Epithelial cell of proximal tubule (primary cell): Measurements from ENCODE around the gene MRPL53. TPM values are rescaled to one million over a fixed set of nuclear protein-coding genes. Genes with fewer than 3 reads are reported as not detected.

ENCODE experiments used
- DNase-seq: peaks from one replicate; pipeline ENCODE4 v3.0.0-alpha.2; 2011; ENCODE audit warnings: low read depth
- H3K4me3 ChIP-seq: 2 replicates; pipeline ENCODE4 v1.5.1; 2011; ENCODE audit warnings: low read depth, mild to moderate bottlenecking, low read length
- CTCF ChIP-seq: conservative IDR thresholded peaks from 2 replicates; pipeline ENCODE4 v1.5.1; 2012; ENCODE audit warnings: low read depth, mild to moderate bottlenecking, low read length
- total RNA-seq: library from RNA; depleted of rRNA; stranded (reverse); fragments of >200 nt; gene quantifications from 2 replicates; pipeline ENCODE4 v1.2.3, GENCODE V29; 2015

Gene MRPL53
- total RNA-seq, 1 donor from 2014 or later = 34.2 TPM

GRCh38 chr2:74482801-74483674 lies 10.6 kb upstream of the MRPL53 start, which contains the start of the genes CCDC142 and TTC31:
TSS of gene CCDC142 (minus strand) at chr2:74482998. CDS start at chr2:74482837, 161 bp downstream.
TSS of gene TTC31 (plus strand) at chr2:74483081. CDS start at chr2:74483096, 15 bp downstream.
- peak within 1 kb of the TSS; percentile 79 for H3K4me3 ChIP-seq
- TF ChIP-seq CTCF = peak; percentile 92
- peak; percentile 63 for DNase-seq

GRCh38 chr2:74481961-74482800 lies 9.7 kb upstream of the MRPL53 start:
- H3K4me3 ChIP-seq = peak overlapping the region; percentile 79
- TF ChIP-seq CTCF = no peak
- no peak for DNase-seq

GRCh38 chr2:74481431-74481830 lies 9.0 kb upstream of the MRPL53 start:
- no peak for TF ChIP-seq CTCF
- H3K4me3 ChIP-seq = peak overlapping the region; percentile 79
- no peak for DNase-seq

DNA sequence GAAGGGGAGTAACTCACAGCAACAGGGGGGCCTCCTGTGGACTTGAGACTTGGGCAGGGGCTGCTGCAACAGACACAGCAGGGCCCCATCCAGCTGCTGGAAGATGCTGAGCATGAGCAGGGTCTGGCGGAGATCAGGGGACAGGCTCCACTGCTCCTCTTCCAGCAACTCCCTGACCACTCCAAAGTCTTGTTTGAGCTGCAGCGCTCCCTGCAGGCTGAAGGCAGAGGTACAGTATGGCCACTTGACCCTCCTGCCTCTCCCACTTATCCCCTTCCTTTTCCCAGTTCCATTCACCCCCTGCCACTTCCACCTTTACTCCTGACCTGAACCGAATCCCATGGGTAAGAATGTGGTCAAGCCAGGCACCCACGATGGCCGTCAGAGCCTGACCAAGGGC lies 2.4 kb upstream of the MRPL53 start:
- no peak overlapping the region for H3K4me3 ChIP-seq
- peak; percentile 41 for TF ChIP-seq CTCF
- DNase-seq = no peak

DNA sequence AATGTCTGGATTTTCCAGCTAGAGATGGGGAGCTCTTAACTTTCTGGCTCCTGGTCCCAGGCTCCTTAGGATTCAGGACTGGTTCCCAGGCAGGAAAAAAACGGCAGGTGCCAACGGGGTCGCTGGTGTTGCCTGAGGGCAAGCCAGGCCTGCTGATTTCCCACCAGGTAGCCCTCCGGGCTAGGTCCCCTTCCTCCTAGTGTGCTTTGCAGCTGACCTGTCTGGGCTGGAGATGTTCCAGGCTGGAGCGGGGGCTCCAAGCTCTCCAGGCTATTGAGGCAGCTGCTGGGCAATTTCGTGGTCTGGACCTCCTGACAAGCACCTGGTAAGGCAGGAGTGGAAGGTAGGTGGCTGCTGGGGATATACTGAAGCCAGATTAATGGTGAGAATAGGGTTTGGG lies 2.0 kb upstream of the MRPL53 start:
- no peak for DNase-seq
- TF ChIP-seq CTCF = no peak

GRCh38 chr2:74472945-74473258 lies 422 bp upstream of the MRPL53 start:
- H3K4me3 ChIP-seq = peak overlapping the region; percentile 72
- no peak for TF ChIP-seq CTCF
- DNase-seq = no peak

More for the DNA sequence above, 2.0 kb upstream of the MRPL53 start:
- H3K4me3 ChIP-seq = no peak overlapping the region
